Stimulated activated naive B cell treated with anti-CD40 and anti-IgM and Interleukin-4, amounts not matched to agents 10 μg/mL and 1 μg/mL and 100 μg/mL, for 72 hours (primary cell): ENCODE results near the gene COL6A1.

ENCODE experiments used
- ATAC-seq, 2 donors: fragments of 150-1000 bp; cut with Tn5 transposase; replicated peaks; 2 replicates each; pipeline ENCODE4 v1.10.0; 2021; ENCODE audit warnings: moderate library complexity in 1 of 2
- DNase-seq: peaks from one replicate; pipeline ENCODE4 v3.0.0; 2021
- H3K27ac Mint-ChIP-seq: one replicate; pipeline ENCODE4 v1.8.0; 2022; ENCODE audit warnings: mild to moderate bottlenecking, mixed read lengths
- H3K27me3 Mint-ChIP-seq, 2 donors: one replicate each; pipeline ENCODE4 v1.8.0; 2022; ENCODE audit warnings: mixed read lengths in 2 of 2
- H3K36me3 Mint-ChIP-seq, 2 donors: one replicate each; pipeline ENCODE4 v1.8.0; 2022; ENCODE audit warnings: mixed read lengths in 2 of 2, mild to moderate bottlenecking in 1 of 2
- H3K4me1 Mint-ChIP-seq, 2 donors: one replicate each; pipeline ENCODE4 v1.8.0; 2022; ENCODE audit warnings: mixed read lengths in 2 of 2, mild to moderate bottlenecking in 1 of 2
- H3K4me3 Mint-ChIP-seq, 2 donors: one replicate each; pipeline ENCODE4 v1.8.0; 2022; ENCODE audit warnings: mild to moderate bottlenecking in 2 of 2, mixed read lengths in 2 of 2, moderate library complexity in 1 of 2
- H3K9me3 Mint-ChIP-seq, 2 donors: one replicate each; pipeline ENCODE4 v1.8.0; 2022; ENCODE audit warnings: mixed read lengths in 2 of 2, mild to moderate bottlenecking in 1 of 2

The COL6A1 gene

GRCh38 chr21:45996311-45997204 is 15.0 kb downstream of the COL6A1 start:
- Mint-ChIP-seq H3K36me3 (peaks cover 0 to 4% of the 10 kb centered on the region in 2 donors), H3K9me3 (peaks cover 3 to 5% of the 10 kb centered on the region in 2 donors), H3K27ac (no peak overlapping the region), H3K4me1 (peaks cover 0 to 2% of the 10 kb centered on the region in 2 donors), H3K27me3 (no peaks in the 10 kb centered on the region), H3K4me3 (no peak overlapping the region)
- ATAC-seq (no peak), DNase-seq (no peak)

DNA sequence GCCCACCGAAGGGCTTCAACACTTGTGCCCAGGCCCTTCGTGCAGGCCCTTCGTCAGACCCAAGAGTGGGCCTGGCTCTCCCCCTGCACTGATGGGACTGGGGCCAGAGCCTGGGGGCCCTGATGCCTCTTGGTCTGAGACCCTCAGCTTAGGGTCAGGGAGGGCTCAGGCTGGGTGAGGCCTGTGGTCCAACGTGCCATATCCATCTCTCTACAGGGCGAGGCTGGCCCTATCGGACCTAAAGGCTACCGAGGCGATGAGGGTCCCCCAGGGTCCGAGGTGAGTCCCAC is 15.6 kb downstream of the COL6A1 start:
- Mint-ChIP-seq H3K27me3 (no peaks in the 10 kb centered on the region), H3K4me1 (peaks cover 0 to 2% of the 10 kb centered on the region in 2 donors), H3K4me3 (no peak overlapping the region), H3K27ac (no peak overlapping the region), H3K36me3 (peaks cover 0 to 4% of the 10 kb centered on the region in 2 donors), H3K9me3 (peaks cover 3 to 5% of the 10 kb centered on the region in 2 donors)
- no peak for ATAC-seq
- no peak for DNase-seq

- no peak for ATAC-seq
- Mint-ChIP-seq H3K27me3 (no peaks in the 10 kb centered on the region), H3K4me3 (no peak overlapping the region), H3K36me3 (peaks cover 0 to 4% of the 10 kb centered on the region in 2 donors), H3K4me1 (peaks cover 0 to 2% of the 10 kb centered on the region in 2 donors), H3K9me3 (peaks cover 3 to 5% of the 10 kb centered on the region in 2 donors), H3K27ac (no peak overlapping the region)
- DNase-seq = no peak
Measured at GRCh38 chr21:45997495-45998275, 16.1 kb downstream of the COL6A1 start.

DNA sequence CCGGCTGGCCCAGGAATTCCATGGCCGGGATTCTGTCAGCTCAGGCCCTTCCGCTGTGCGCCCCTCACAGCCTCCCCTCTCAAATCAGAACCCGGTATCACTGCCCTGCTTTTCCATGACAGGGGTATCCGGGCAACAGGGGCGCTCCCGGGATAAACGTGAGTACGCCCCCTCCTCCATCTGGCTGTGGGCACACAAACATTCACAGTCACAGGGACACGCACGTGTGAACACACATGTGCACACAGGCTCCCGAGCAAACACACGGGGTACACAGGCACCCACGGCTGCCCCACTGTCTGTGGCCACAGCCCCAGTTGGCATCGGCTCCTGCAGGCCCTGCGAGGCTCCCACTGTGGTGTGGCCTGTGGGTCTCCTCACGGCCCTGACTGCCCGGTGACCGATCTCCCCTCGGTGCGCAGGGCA is 16.7 kb downstream of the COL6A1 start:
- no peak for ATAC-seq
- Mint-ChIP-seq H3K27me3 (no peaks in the 10 kb centered on the region), H3K4me3 (no peak overlapping the region), H3K27ac (no peak overlapping the region), H3K4me1 (peaks cover 0 to 2% of the 10 kb centered on the region in 2 donors), H3K36me3 (peaks cover 0 to 4% of the 10 kb centered on the region in 2 donors), H3K9me3 (peaks cover 3 to 5% of the 10 kb centered on the region in 2 donors)
- no peak for DNase-seq

- Mint-ChIP-seq H3K4me1 (peaks cover 0 to 2% of the 10 kb centered on the region in 2 donors), H3K27me3 (no peaks in the 10 kb centered on the region), H3K4me3 (no peak overlapping the region), H3K36me3 (peaks cover 0 to 4% of the 10 kb centered on the region in 2 donors), H3K9me3 (peaks cover 3 to 5% of the 10 kb centered on the region in 2 donors), H3K27ac (no peak overlapping the region)
- DNase-seq = no peak
- ATAC-seq = no peak
Measured at GRCh38 chr21:45998871-45999580, 17.5 kb downstream of the COL6A1 start.

- no peak for ATAC-seq
- DNase-seq = no peak
- no peaks in the 10 kb centered on the region for H3K27me3 Mint-ChIP-seq
- peaks cover 0 to 2% of the 10 kb centered on the region in 2 donors for H3K4me1 Mint-ChIP-seq
- peaks cover 3 to 5% of the 10 kb centered on the region in 2 donors for H3K9me3 Mint-ChIP-seq
- H3K27ac Mint-ChIP-seq = no peak overlapping the region
- H3K36me3 Mint-ChIP-seq = peaks cover 0 to 4% of the 10 kb centered on the region in 2 donors
- no peak overlapping the region for H3K4me3 Mint-ChIP-seq
Measured at GRCh38 chr21:45999581-46000181, 18.1 kb downstream of the COL6A1 start.

DNA sequence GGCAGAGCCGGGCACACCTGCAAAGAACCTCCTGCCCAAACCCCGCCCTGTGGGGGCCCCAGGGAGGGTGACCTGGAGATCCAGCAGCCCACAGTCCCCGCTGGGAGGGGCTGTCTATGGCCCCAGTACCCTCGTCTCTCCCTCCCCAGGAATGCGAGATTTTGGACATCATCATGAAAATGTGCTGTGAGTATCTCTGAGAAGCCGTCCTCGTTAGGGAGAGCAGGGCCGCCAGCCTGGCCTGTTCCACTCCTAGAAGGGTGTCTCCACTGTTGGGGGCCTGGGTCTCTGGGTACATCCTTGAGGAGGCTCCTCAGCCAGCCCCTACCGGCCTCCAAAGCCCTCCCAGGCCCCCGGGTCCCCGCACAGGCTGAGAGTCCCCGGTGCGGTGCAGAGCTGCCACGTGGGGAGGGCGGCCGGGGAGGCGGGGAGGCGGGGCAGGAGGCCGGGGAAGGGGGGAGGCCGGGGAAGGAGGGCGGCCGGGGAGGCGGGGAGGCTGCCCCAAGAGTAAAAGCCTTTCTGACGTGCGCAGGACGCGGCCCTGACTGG is 18.7 kb downstream of the COL6A1 start:
- Mint-ChIP-seq H3K27ac (no peak overlapping the region), H3K27me3 (no peaks in the 10 kb centered on the region), H3K4me3 (no peak overlapping the region), H3K4me1 (peaks cover 0 to 2% of the 10 kb centered on the region in 2 donors), H3K36me3 (peaks cover 0 to 4% of the 10 kb centered on the region in 2 donors), H3K9me3 (peaks cover 4 to 5% of the 10 kb centered on the region in 2 donors)
- DNase-seq = no peak
- ATAC-seq = no peak

- peaks cover 0 to 2% of the 10 kb centered on the region in 2 donors for H3K4me1 Mint-ChIP-seq
- peaks cover 0 to 4% of the 10 kb centered on the region in 2 donors for H3K36me3 Mint-ChIP-seq
- DNase-seq (no peak), ATAC-seq (no peak)
- H3K27ac Mint-ChIP-seq = no peak overlapping the region
- no peaks in the 10 kb centered on the region for H3K27me3 Mint-ChIP-seq
- no peak overlapping the region for H3K4me3 Mint-ChIP-seq
- H3K9me3 Mint-ChIP-seq = peaks cover 5% of the 10 kb centered on the region in 2 donors
Measured at GRCh38 chr21:46000731-46001641, 19.4 kb downstream of the COL6A1 start.

DNA sequence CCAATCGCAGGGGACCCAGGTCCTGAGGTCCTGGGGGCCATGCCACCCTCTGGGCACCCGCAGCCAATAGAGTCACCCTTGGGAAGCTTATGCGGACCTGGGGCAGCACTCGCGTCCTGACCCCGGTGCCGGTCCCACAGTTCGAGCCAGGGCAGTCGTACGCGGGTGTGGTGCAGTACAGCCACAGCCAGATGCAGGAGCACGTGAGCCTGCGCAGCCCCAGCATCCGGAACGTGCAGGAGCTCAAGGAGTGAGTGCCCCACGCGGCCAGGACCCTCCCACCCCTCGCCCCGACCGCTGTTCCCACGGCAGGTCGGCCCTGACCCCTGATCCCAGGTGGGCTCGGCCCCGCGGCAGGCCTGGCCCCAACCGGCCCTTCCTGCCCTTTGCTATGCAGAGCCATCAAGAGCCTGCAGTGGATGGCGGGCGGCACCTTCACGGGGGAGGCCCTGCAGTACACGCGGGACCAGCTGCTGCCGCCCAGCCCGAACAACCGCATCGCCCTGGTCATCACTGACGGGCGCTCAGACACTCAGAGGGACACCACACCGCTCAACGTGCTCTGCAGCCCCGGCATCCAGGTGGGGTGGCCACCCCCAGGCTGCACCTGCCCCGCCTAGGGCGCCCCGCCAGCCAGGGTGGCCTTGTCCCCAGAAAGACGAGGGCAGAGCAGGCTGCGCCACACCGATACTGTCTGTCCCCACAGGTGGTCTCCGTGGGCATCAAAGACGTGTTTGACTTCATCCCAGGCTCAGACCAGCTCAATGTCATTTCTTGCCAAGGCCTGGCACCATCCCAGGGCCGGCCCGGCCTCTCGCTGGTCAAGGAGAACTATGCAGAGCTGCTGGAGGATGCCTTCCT is 20.5 kb downstream of the COL6A1 start:
- Mint-ChIP-seq H3K27me3 (no peaks in the 10 kb centered on the region), H3K27ac (no peak overlapping the region), H3K4me1 (peaks cover 0 to 2% of the 10 kb centered on the region in 2 donors), H3K4me3 (no peak overlapping the region), H3K36me3 (peaks cover 0 to 4% of the 10 kb centered on the region in 2 donors), H3K9me3 (peaks cover 5% of the 10 kb centered on the region in 2 donors)
- no peak for DNase-seq
- no peak for ATAC-seq

DNA sequence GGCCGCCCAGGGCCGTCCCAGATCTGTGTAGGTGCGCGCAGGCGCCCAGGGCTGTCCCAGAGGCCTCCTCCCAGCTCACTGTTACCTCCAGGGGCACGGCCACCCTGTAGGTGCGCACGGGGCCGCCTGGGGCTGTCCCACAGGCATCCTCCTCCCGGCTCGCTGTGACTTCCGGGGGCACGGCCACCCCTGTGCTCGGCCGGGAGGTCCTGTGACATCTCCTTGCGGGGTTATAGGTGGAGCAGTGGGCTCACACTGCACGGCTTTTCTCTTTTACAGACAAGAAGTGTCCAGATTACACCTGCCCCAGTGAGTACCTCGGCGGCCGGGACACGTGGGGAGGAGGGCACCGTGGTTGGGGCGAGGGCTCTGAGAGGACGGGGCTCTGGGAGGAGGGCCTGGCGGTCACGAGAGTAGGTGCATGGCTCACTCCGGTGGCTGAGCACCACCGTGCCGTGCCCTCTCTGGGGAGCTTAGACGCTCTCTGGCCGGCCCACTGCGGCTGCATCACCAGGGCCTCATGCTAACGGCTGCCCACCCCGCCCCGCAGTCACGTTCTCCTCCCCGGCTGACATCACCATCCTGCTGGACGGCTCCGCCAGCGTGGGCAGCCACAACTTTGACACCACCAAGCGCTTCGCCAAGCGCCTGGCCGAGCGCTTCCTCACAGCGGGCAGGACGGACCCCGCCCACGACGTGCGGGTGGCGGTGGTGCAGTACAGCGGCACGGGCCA is 21.4 kb downstream of the COL6A1 start:
- Mint-ChIP-seq H3K27me3 (no peaks in the 10 kb centered on the region), H3K4me3 (no peak overlapping the region), H3K4me1 (peaks cover 0 to 2% of the 10 kb centered on the region in 2 donors), H3K36me3 (peaks cover 3 to 4% of the 10 kb centered on the region in 2 donors), H3K27ac (no peak overlapping the region), H3K9me3 (peaks cover 5 to 8% of the 10 kb centered on the region in 2 donors)
- DNase-seq (no peak), ATAC-seq (no peak)

DNA sequence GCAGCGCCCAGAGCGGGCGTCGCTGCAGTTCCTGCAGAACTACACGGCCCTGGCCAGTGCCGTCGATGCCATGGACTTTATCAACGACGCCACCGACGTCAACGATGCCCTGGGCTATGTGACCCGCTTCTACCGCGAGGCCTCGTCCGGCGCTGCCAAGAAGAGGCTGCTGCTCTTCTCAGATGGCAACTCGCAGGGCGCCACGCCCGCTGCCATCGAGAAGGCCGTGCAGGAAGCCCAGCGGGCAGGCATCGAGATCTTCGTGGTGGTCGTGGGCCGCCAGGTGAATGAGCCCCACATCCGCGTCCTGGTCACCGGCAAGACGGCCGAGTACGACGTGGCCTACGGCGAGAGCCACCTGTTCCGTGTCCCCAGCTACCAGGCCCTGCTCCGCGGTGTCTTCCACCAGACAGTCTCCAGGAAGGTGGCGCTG is 22.0 kb downstream of the COL6A1 start:
- H3K27ac Mint-ChIP-seq = no peak overlapping the region
- peaks cover 7 to 14% of the 10 kb centered on the region in 2 donors for H3K9me3 Mint-ChIP-seq
- ATAC-seq = no peak
- H3K27me3 Mint-ChIP-seq = no peaks in the 10 kb centered on the region
- no peak for DNase-seq
- H3K4me3 Mint-ChIP-seq = no peak overlapping the region
- H3K36me3 Mint-ChIP-seq = peaks cover 4 to 10% of the 10 kb centered on the region in 2 donors
- peaks cover 0 to 2% of the 10 kb centered on the region in 2 donors for H3K4me1 Mint-ChIP-seq
